Neural cell (in vitro differentiated cells): ENCODE measurements around the gene UBE2N. TPM values are rescaled to one million over a fixed set of nuclear protein-coding genes. Genes with fewer than 3 reads are reported as not detected.

Experiments
- H2AFZ ChIP-seq: fragments of 200-600, 300-800 bp; sonication (generic), shearing (Covaris generic); 2 replicates; pipeline ENCODE4 v1.6.0; 2014; ENCODE audit warnings: low read depth, mild to moderate bottlenecking, antibody characterized with exemption, low read length, moderate library complexity
- H3F3A ChIP-seq: fragments of 200-600 bp; shearing (Covaris generic); 2 replicates; pipeline ENCODE4 v1.6.1; 2016; ENCODE audit warnings: mild to moderate bottlenecking, moderate library complexity, mixed read lengths, antibody characterized with exemption, low read length; ENCODE audit not compliant: insufficient read depth, poor library complexity, severe bottlenecking
- H3K27ac ChIP-seq: fragments of 200-600, 300-800 bp; sonication (generic), shearing (Covaris generic); 2 replicates; pipeline ENCODE4 v1.5.1; 2014; ENCODE audit warnings: mild to moderate bottlenecking, low read length, moderate library complexity
- H3K27me3 ChIP-seq: fragments of 300-800, 200-600 bp; sonication (generic), shearing (Covaris generic); 2 replicates; pipeline ENCODE4 v1.6.0; 2014; ENCODE audit warnings: mild to moderate bottlenecking, low read depth, low read length, moderate library complexity; ENCODE audit not compliant: insufficient read depth
- H3K36me3 ChIP-seq: fragments of 300-800, 200-600 bp; sonication (generic), shearing (Covaris generic); 2 replicates; pipeline ENCODE4 v1.5.1; 2014; ENCODE audit warnings: mild to moderate bottlenecking, antibody characterized with exemption, low read length, moderate library complexity; ENCODE audit not compliant: insufficient read depth
- H3K4me2 ChIP-seq: fragments of 300-800, 200-600 bp; sonication (generic), shearing (Covaris generic); 2 replicates; pipeline ENCODE4 v1.6.0; 2014; ENCODE audit warnings: mild to moderate bottlenecking, low read length
- H3K4me3 ChIP-seq: fragments of 300-800, 200-600 bp; sonication (generic), shearing (Covaris generic); 2 replicates; pipeline ENCODE4 v1.5.1; 2014; ENCODE audit warnings: mild to moderate bottlenecking, low read length, moderate library complexity
- H3K79me2 ChIP-seq: fragments of 200-600 bp; shearing (Covaris generic); replicated peaks from 2 replicates; pipeline ENCODE4 v1.6.0; 2014; ENCODE audit warnings: mild to moderate bottlenecking, low read length, moderate library complexity; ENCODE audit not compliant: insufficient read depth
- H3K9ac ChIP-seq: fragments of 300-800, 200-600 bp; sonication (generic), shearing (Covaris generic); 2 replicates; pipeline ENCODE4 v1.6.1; 2016; ENCODE audit warnings: mild to moderate bottlenecking, low read length, mixed read lengths
- H3K9me2 ChIP-seq: fragments of 200-600 bp; shearing (Covaris generic); 2 replicates; pipeline ENCODE4 v1.6.1; 2016; ENCODE audit warnings: mild to moderate bottlenecking, low read length, mixed read lengths; ENCODE audit not compliant: insufficient read depth
- H3K9me3 ChIP-seq: fragments of 200-600, 300-800 bp; sonication (generic), shearing (Covaris generic); 2 replicates; pipeline ENCODE4 v1.6.1; 2016; ENCODE audit warnings: mild to moderate bottlenecking, mixed run types, low read length, moderate library complexity, mixed read lengths
- H4K20me1 ChIP-seq: fragments of 200-600 bp; shearing (Covaris generic); 2 replicates; pipeline ENCODE4 v1.6.1; 2016; ENCODE audit warnings: mild to moderate bottlenecking, mixed run types; ENCODE audit not compliant: insufficient read depth
- CTCF ChIP-seq: fragments of 450-650 bp; IDR thresholded peaks from 2 replicates; pipeline ENCODE4 v1.5.1; 2014; ENCODE audit warnings: antibody characterized with exemption, mild to moderate bottlenecking, moderate library complexity; ENCODE audit not compliant: poor library complexity, severe bottlenecking
- EP300 ChIP-seq: fragments of 450-650 bp; conservative IDR thresholded peaks from 2 replicates; pipeline ENCODE4 v1.6.1; 2014; ENCODE audit warnings: antibody characterized with exemption, mild to moderate bottlenecking, moderate library complexity; ENCODE audit not compliant: poor library complexity, severe bottlenecking
- EZH2 ChIP-seq: fragments of 200-600, 300-800 bp; shearing (Covaris generic), sonication (generic); IDR thresholded peaks from 2 replicates; pipeline ENCODE4 v1.6.1; 2014; ENCODE audit warnings: antibody characterized with exemption, low read length, borderline replicate concordance, mild to moderate bottlenecking; ENCODE audit not compliant: insufficient read depth, poor library complexity, severe bottlenecking
- MXI1 ChIP-seq: fragments of 450-650 bp; conservative IDR thresholded peaks from 2 replicates; pipeline ENCODE4 v1.6.1; 2014; ENCODE audit warnings: antibody characterized with exemption, mild to moderate bottlenecking; ENCODE audit not compliant: poor library complexity, severe bottlenecking
- POLR2AphosphoS5 ChIP-seq: IDR thresholded peaks from 2 replicates; pipeline ENCODE4 v1.6.1; 2012
- RAD21 ChIP-seq: fragments of 450-650 bp; conservative IDR thresholded peaks from 2 replicates; pipeline ENCODE4 v1.6.1; 2014; ENCODE audit warnings: antibody characterized with exemption, mild to moderate bottlenecking, moderate library complexity
- REST ChIP-seq: IDR thresholded peaks from 2 replicates; pipeline ENCODE4 v1.6.1; 2012; ENCODE audit warnings: borderline replicate concordance
- SMC3 ChIP-seq: fragments of 450-650 bp; conservative IDR thresholded peaks from 2 replicates; pipeline ENCODE4 v1.6.1; 2014; ENCODE audit warnings: antibody characterized with exemption, mild to moderate bottlenecking, moderate library complexity; ENCODE audit not compliant: poor library complexity
- TAF1 ChIP-seq: IDR thresholded peaks from 2 replicates; pipeline ENCODE4 v1.6.1; 2012; ENCODE audit warnings: low read depth
- polyA plus RNA-seq: library from polyadenylated mRNA; depleted of rRNA; stranded (reverse); fragments of >200 nt; gene quantifications from 2 replicates; pipeline ENCODE4 v1.2.3, GENCODE V29; 2014

UBE2N gene
- polyA plus RNA-seq, 1 donor from 2014 or later = 172 TPM

GRCh38 chr12:93426412-93426805, 15.3 kb downstream of the UBE2N start:
- Histone ChIP-seq H2AFZ (no peak overlapping the region), H3K9ac (no peak overlapping the region), H3K9me2 (no peaks in the 10 kb centered on the region), H3K9me3 (no peaks in the 10 kb centered on the region), H3K4me2 (no peak overlapping the region), H4K20me1 (no peaks in the 10 kb centered on the region), H3F3A (no peaks in the 10 kb centered on the region), H3K27me3 (no peaks in the 10 kb centered on the region), H3K27ac (no peak overlapping the region), H3K79me2 (peaks cover 89% of the 10 kb centered on the region), H3K36me3 (no peaks in the 10 kb centered on the region), H3K4me3 (no peak overlapping the region)
- TF ChIP-seq RAD21 (no peak), CTCF (no peak), EZH2 (no peak), REST (no peak), POLR2AphosphoS5 (no peak), EP300 (no peak)

GRCh38 chr12:93425736-93426411, 15.9 kb downstream of the UBE2N start:
- Histone ChIP-seq H3K4me2 (no peak overlapping the region), H3K9ac (no peak overlapping the region), H4K20me1 (no peaks in the 10 kb centered on the region), H3K36me3 (no peaks in the 10 kb centered on the region), H2AFZ (no peak overlapping the region), H3K79me2 (peaks cover 87% of the 10 kb centered on the region), H3K4me3 (no peak overlapping the region), H3K27ac (no peak overlapping the region), H3K9me2 (no peaks in the 10 kb centered on the region), H3K9me3 (no peaks in the 10 kb centered on the region), H3F3A (no peaks in the 10 kb centered on the region), H3K27me3 (no peaks in the 10 kb centered on the region)
- TF ChIP-seq CTCF (no peak), RAD21 (no peak), POLR2AphosphoS5 (no peak), MXI1 (no peak), TAF1 (no peak), SMC3 (no peak), REST (no peak), EZH2 (no peak), EP300 (no peak)
